Panc1 (cell line): Measurements from ENCODE around the gene TIAM2. TPM values are rescaled to one million over a fixed set of nuclear protein-coding genes. Genes with fewer than 3 reads are reported as not detected.
A peak's percentile ranks its signal among the peaks of the same experiment; 100 is the strongest.

Experiments used
- ATAC-seq: fragments of 200-7000 bp; cut with Tn5 transposase; 2 replicates; pipeline ENCODE4 v1.9.1; 2020; ENCODE audit warnings: mild to moderate bottlenecking, moderate library complexity
- BruUV-seq: library from RNA; stranded (reverse); fragments of 400-500 nt; replicated peaks from 2 replicates; lab custom pipeline; 2021; lab: Mats Ljungman, UMichigan
- CTCF ChIA-PET: fragments of 300-600 bp; sonication (Branson Sonifier 250); formaldehyde crosslinking; loops from one replicate; lab custom pipeline; 2022; ENCODE audit warnings: antibody characterized with exemption; lab: Charles Lee
- POLR2A ChIA-PET: fragments of 300-600 bp; sonication (Branson Sonifier 250); formaldehyde crosslinking; loops from one replicate; lab custom pipeline; 2022; ENCODE audit warnings: antibody characterized with exemption; lab: Charles Lee
- DNase-seq: peaks from one replicate; pipeline ENCODE4 v3.0.0-alpha.2; 2010; ENCODE audit warnings: low read depth, low spot score
- H3K27ac ChIP-seq: 2 replicates; pipeline ENCODE4 v1.5.1; 2011; ENCODE audit warnings: mild to moderate bottlenecking, low read length, inconsistent platforms
- H3K27me3 ChIP-seq: fragments of 200-500 bp; sonication (Bioruptor generic); 2 replicates; pipeline ENCODE4 v1.6.0; 2014; ENCODE audit warnings: low read length, inconsistent platforms; ENCODE audit not compliant: control insufficient read depth, insufficient read depth
- H3K36me3 ChIP-seq: fragments of 200-500 bp; sonication (Bioruptor generic); 2 replicates; pipeline ENCODE4 v1.5.1; 2014; ENCODE audit warnings: inconsistent platforms, mild to moderate bottlenecking, low read length, moderate library complexity; ENCODE audit not compliant: control insufficient read depth, insufficient read depth
- H3K4me1 ChIP-seq: 2 replicates; pipeline ENCODE4 v1.5.1; 2011; ENCODE audit warnings: inconsistent platforms, mild to moderate bottlenecking, low read length, moderate library complexity; ENCODE audit not compliant: control insufficient read depth, insufficient read depth
- H3K4me3 ChIP-seq, 2 experiments: 2 replicates each; pipeline ENCODE4 v1.5.1; 2011 to 2012; ENCODE audit warnings: low read depth in 2 of 2, low read length in 2 of 2, mild to moderate bottlenecking in 2 of 2, inconsistent platforms in 1 of 2, moderate library complexity in 1 of 2
- H3K9me3 ChIP-seq: fragments of 200-500 bp; sonication (Bioruptor generic); 2 replicates; pipeline ENCODE4 v1.5.1; 2014; ENCODE audit warnings: low read depth, mild to moderate bottlenecking, inconsistent platforms, low read length, moderate library complexity; ENCODE audit not compliant: control insufficient read depth, insufficient read depth
- CTCF ChIP-seq: fragments of 450-650 bp; IDR thresholded peaks from 2 replicates; pipeline ENCODE4 v1.5.1; 2017; ENCODE audit warnings: mild to moderate bottlenecking
- POLR2AphosphoS5 ChIP-seq: IDR thresholded peaks from 2 replicates; pipeline ENCODE4 v1.6.1; 2012; ENCODE audit warnings: mild to moderate bottlenecking, low read depth, low read length, moderate library complexity
- SIN3A ChIP-seq: IDR thresholded peaks from 2 replicates; pipeline ENCODE4 v1.6.1; 2012; ENCODE audit warnings: low read depth, mild to moderate bottlenecking, low read length, moderate library complexity, borderline replicate concordance; ENCODE audit not compliant: insufficient read depth
- TCF7L2 ChIP-seq: IDR thresholded peaks from 2 replicates; pipeline ENCODE4 v1.6.1; 2011; ENCODE audit warnings: mild to moderate bottlenecking, low read depth, low read length, inconsistent platforms
- in situ Hi-C: cut with HindIII; loops from 2 replicates; pipeline ENCODE4 v1.10.0; 2016; ENCODE audit warnings: low sequenced_read_pairs, low pct_unique_long_range_greater_than_20kb
- intact Hi-C: fragments of 100-400 bp; cut with micrococcal nuclease; formaldehyde crosslinking; loops from one replicate; pipeline ENCODE4 v1.10.0; 2022; ENCODE audit not compliant: unreplicated experiment
- total RNA-seq: library from RNA; stranded (reverse); gene quantifications from one replicate; pipeline ENCODE4 v1.2.1, GENCODE V29; 2021; ENCODE audit not compliant: unreplicated experiment
- TF ChIP-seq, protein P1 (sequence below), 2 experiments: IDR thresholded peaks; 2 replicates each; pipeline ENCODE4 v1.6.1; 2011 to 2012; ENCODE audit warnings: low read depth in 2 of 2, control low read depth in 1 of 2, low read length in 1 of 2, mild to moderate bottlenecking in 1 of 2, moderate library complexity in 1 of 2; ENCODE audit not compliant: insufficient read depth in 1 of 2

Gene TIAM2
- total RNA-seq, 1 experiment from 2014 or later = 14.9 TPM

- ChIA-PET POLR2A (no interaction called here), CTCF (interaction anchor here (0.7 kb wide), 1 partner anchor 34 kb away, joined by 3 read pairs; no protein-coding TSS in a partner anchor)
- no peak overlapping the region for H3K27ac ChIP-seq
- DNase-seq (no peak), ATAC-seq (peak; percentile 28)
- intact Hi-C loops = no loop called here
- no peaks in the 10 kb centered on the region for H3K9me3 ChIP-seq
- in situ Hi-C loops = no loop called here
- no peaks in the 10 kb centered on the region for H3K27me3 ChIP-seq
- TF ChIP-seq SIN3A (no peak), TCF7L2 (no peak), POLR2AphosphoS5 (no peak), CTCF (no peak)
- TF ChIP-seq, protein P1, sequence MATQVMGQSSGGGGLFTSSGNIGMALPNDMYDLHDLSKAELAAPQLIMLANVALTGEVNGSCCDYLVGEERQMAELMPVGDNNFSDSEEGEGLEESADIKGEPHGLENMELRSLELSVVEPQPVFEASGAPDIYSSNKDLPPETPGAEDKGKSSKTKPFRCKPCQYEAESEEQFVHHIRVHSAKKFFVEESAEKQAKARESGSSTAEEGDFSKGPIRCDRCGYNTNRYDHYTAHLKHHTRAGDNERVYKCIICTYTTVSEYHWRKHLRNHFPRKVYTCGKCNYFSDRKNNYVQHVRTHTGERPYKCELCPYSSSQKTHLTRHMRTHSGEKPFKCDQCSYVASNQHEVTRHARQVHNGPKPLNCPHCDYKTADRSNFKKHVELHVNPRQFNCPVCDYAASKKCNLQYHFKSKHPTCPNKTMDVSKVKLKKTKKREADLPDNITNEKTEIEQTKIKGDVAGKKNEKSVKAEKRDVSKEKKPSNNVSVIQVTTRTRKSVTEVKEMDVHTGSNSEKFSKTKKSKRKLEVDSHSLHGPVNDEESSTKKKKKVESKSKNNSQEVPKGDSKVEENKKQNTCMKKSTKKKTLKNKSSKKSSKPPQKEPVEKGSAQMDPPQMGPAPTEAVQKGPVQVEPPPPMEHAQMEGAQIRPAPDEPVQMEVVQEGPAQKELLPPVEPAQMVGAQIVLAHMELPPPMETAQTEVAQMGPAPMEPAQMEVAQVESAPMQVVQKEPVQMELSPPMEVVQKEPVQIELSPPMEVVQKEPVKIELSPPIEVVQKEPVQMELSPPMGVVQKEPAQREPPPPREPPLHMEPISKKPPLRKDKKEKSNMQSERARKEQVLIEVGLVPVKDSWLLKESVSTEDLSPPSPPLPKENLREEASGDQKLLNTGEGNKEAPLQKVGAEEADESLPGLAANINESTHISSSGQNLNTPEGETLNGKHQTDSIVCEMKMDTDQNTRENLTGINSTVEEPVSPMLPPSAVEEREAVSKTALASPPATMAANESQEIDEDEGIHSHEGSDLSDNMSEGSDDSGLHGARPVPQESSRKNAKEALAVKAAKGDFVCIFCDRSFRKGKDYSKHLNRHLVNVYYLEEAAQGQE (IDR thresholded peaks at IDR 0.05; ENCODE audit: insufficient read depth in 1 of 2, low read depth in 2 of 2, low read length in 1 of 2) = no peak
- BruUV-seq = no TSS peak
- peaks cover 6% of the 10 kb centered on the region; the same call in 1 of the 2 replicates for H3K4me1 ChIP-seq
- H3K4me3 ChIP-seq = no peak overlapping the region
- H3K36me3 ChIP-seq = no peaks in the 10 kb centered on the region
Observed at GRCh38 chr6:155078331-155078745, 83.2 kb downstream of the TIAM2 start.

DNA sequence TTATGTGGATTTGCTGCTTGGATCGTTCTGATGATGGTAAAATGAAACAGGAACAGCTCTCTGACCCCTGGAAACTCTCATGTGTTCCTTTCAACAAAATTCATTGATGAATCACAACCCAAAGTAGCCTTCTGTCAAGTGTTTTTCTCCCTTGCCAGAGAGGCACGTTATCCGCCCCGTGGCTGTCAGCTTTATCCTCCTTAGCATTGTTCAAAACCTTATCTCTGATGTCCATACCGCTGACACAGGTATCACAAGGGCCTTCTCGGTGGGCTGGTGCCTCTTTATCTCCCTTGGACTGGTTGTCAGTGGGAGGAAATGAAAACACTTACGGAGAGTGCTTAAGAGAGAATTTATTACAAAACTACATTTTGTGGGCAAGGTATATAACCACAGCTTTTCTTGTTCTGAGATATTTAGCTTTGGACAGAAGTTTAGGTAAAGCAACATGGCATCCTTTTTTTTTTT lies 84.9 kb downstream of the TIAM2 start:
- DNase-seq = no peak
- in situ Hi-C loops = no loop called here
- Histone ChIP-seq H3K9me3 (no peaks in the 10 kb centered on the region), H3K27me3 (no peaks in the 10 kb centered on the region), H3K4me1 (peaks cover 12% of the 10 kb centered on the region; the same call in 1 of the 2 replicates), H3K36me3 (no peaks in the 10 kb centered on the region), H3K27ac (no peak overlapping the region), H3K4me3 (no peak overlapping the region)
- POLR2A ChIA-PET = no interaction called here
- ATAC-seq = no peak
- intact Hi-C loops = no loop called here
- no peak for TF ChIP-seq CTCF
- TF ChIP-seq, protein P1 (IDR thresholded peaks at IDR 0.05; ENCODE audit: insufficient read depth in 1 of 2, low read depth in 2 of 2, low read length in 1 of 2) = no peak
- TF ChIP-seq POLR2AphosphoS5 = no peak
- no peak for TF ChIP-seq SIN3A
- TF ChIP-seq TCF7L2 = no peak
- no TSS peak for BruUV-seq
- CTCF ChIA-PET = no interaction called here
